HepG2 (cell line): ENCODE results near the gene AARS2. TPM values are rescaled to one million over a fixed set of nuclear protein-coding genes. Genes with fewer than 3 reads are reported as not detected.

Source experiments
- ATAC-seq: fragments of 200-7000 bp; cut with Tn5 transposase; 3 replicates; pipeline ENCODE4 v1.9.1; 2020; ENCODE audit warnings: mild to moderate bottlenecking, moderate library complexity
- BruUV-seq: library from RNA; stranded (reverse); fragments of 400-500 nt; replicated peaks from 2 replicates; lab custom pipeline; 2021; lab: Mats Ljungman, UMichigan
- CTCF ChIA-PET: fragments of 300-600 bp; formaldehyde crosslinking; extraction: SDS; loops from one replicate; lab custom pipeline; 2021; ENCODE audit warnings: low total read pairs, inconsistent platforms, low intra/inter-chr PET ratio; lab: Yijun Ruan, JAX
- POLR2A ChIA-PET: fragments of 350-600 bp; sonication (Branson Sonifier 250); formaldehyde crosslinking; loops from one replicate; lab custom pipeline; 2020; ENCODE audit warnings: antibody characterized with exemption, inconsistent platforms; lab: Yijun Ruan, JAX
- DNase-seq: peaks from one replicate; pipeline ENCODE4 v3.0.0-alpha.2; 2015; ENCODE audit warnings: low spot score
- FAIRE-seq: peaks from 3 replicates; lab custom pipeline; 2011; peaks lifted over from hg19 to GRCh38; lab: Jason Lieb, UNC
- H2AFZ ChIP-seq: one replicate; pipeline ENCODE4 v1.6.1; 2011; ENCODE audit warnings: low read length, inconsistent platforms
- H3K27ac ChIP-seq: fragments of 300-600 bp; 3 replicates; pipeline ENCODE4 v1.8.0; 2011; ENCODE audit warnings: mixed run types, mild to moderate bottlenecking, mixed read lengths, low read length, inconsistent platforms; ENCODE audit not compliant: insufficient read depth; ENCODE audit errors: extremely low read length
- H3K27me3 ChIP-seq, 2 experiments: fragments of 200-600 bp in 1 of 2; 2 replicates in 1 of 2; 3 replicates in 1 of 2; pipeline versions ENCODE4 v1.6.0 to v1.8.0; 2011; ENCODE audit warnings: low read length in 2 of 2, mild to moderate bottlenecking in 2 of 2, moderate library complexity in 2 of 2, inconsistent platforms in 1 of 2; ENCODE audit not compliant: insufficient read depth in 2 of 2, control insufficient read depth in 1 of 2
- H3K36me3 ChIP-seq, 2 experiments: fragments of 200-600 bp in 1 of 2; replicated peaks in 1 of 2; 2 replicates in 1 of 2; 3 replicates in 1 of 2; pipeline versions ENCODE4 v1.5.1 to v1.8.0; 2011; ENCODE audit warnings: low read length in 2 of 2, inconsistent platforms in 1 of 2; ENCODE audit not compliant: insufficient read depth in 2 of 2, control insufficient read depth in 1 of 2
- H3K4me1 ChIP-seq: 2 replicates; pipeline ENCODE4 v1.5.1; 2012; ENCODE audit warnings: low read length, inconsistent platforms; ENCODE audit not compliant: insufficient read depth
- H3K4me2 ChIP-seq: 2 replicates; pipeline ENCODE4 v1.6.0; 2011; ENCODE audit warnings: low read depth, low read length, inconsistent platforms
- H3K4me3 ChIP-seq, 3 experiments: fragments of 200-600 bp in 1 of 3; sonication (generic), shearing (Covaris generic) in 1 of 3; replicated peaks in 1 of 3; 2 replicates each; pipeline ENCODE4 v1.5.1; 2011 to 2016; ENCODE audit warnings: low read length in 3 of 3, inconsistent platforms in 2 of 3, low read depth in 2 of 3, mild to moderate bottlenecking in 2 of 3, control low read depth in 1 of 3, mixed read lengths in 1 of 3; ENCODE audit not compliant: insufficient read depth in 1 of 3
- H3K79me2 ChIP-seq: one replicate; pipeline ENCODE4 v1.6.1; 2011; ENCODE audit warnings: low read length, inconsistent platforms; ENCODE audit not compliant: insufficient read depth
- H3K9ac ChIP-seq: 2 replicates; pipeline ENCODE4 v1.6.0; 2011; ENCODE audit warnings: mild to moderate bottlenecking, low read depth, low read length, inconsistent platforms; ENCODE audit not compliant: insufficient read depth
- H3K9me3 ChIP-seq: 2 replicates; pipeline ENCODE4 v1.5.1; 2012; ENCODE audit warnings: mild to moderate bottlenecking, low read length
- H4K20me1 ChIP-seq: 2 replicates; pipeline ENCODE4 v1.6.0; 2011; ENCODE audit warnings: inconsistent platforms, mild to moderate bottlenecking, low read length, moderate library complexity; ENCODE audit not compliant: insufficient read depth
- ARID4A ChIP-seq: sonication (generic); formaldehyde crosslinking; IDR thresholded peaks from 2 replicates; pipeline ENCODE4 v1.5.0; 2020; ENCODE audit warnings: mild to moderate bottlenecking, missing genetic modification reagents, borderline replicate concordance
- ATF2 ChIP-seq: sonication (generic); formaldehyde crosslinking; IDR thresholded peaks from 2 replicates; pipeline ENCODE4 v1.4.0; 2020; ENCODE audit warnings: missing genetic modification reagents
- ESRRA ChIP-seq: sonication (generic); formaldehyde crosslinking; IDR thresholded peaks from 2 replicates; pipeline ENCODE4 v1.5.1; 2020; ENCODE audit warnings: mild to moderate bottlenecking, low read depth, missing genetic modification reagents
- FOXA3 ChIP-seq: IDR thresholded peaks from 2 replicates; pipeline ENCODE4 v1.6.1; 2016; ENCODE audit warnings: missing genetic modification reagents, missing compliant biosample characterization
- JUND ChIP-seq: sonication (generic); formaldehyde crosslinking; IDR thresholded peaks from 2 replicates; pipeline ENCODE4 v1.8.0; 2022; ENCODE audit warnings: mild to moderate bottlenecking, missing genetic modification reagents
- MTF2 ChIP-seq: sonication (generic); formaldehyde crosslinking; IDR thresholded peaks from 2 replicates; pipeline ENCODE4 v1.5.0; 2020; ENCODE audit warnings: missing genetic modification reagents, borderline replicate concordance
- STAG1 ChIP-seq: sonication (generic); formaldehyde crosslinking; IDR thresholded peaks from 2 replicates; pipeline ENCODE4 v1.4.0; 2020; ENCODE audit warnings: missing genetic modification reagents
- ZBED4 ChIP-seq: sonication (generic); formaldehyde crosslinking; IDR thresholded peaks from 2 replicates; pipeline ENCODE4 v1.4.0; 2020; ENCODE audit warnings: missing genetic modification reagents, borderline replicate concordance
- ZIK1 ChIP-seq: sonication (generic); formaldehyde crosslinking; IDR thresholded peaks from 2 replicates; pipeline ENCODE4 v1.5.0; 2020; ENCODE audit warnings: mild to moderate bottlenecking, low read depth, missing genetic modification reagents, borderline replicate concordance
- WGBS: methylation state at CpG from one replicate; pipeline ENCODE4 v1.1.6; 2017; ENCODE audit warnings: low lambda C conversion rate; 5-methylcytosine and 5-hydroxymethylcytosine counted together
- in situ Hi-C: cut with HindIII; loops from 2 replicates; pipeline ENCODE4 v1.10.0; 2017; ENCODE audit warnings: low pct_unique_long_range_greater_than_20kb; ENCODE audit not compliant: extremely low pct_ligation_motif_present
- intact Hi-C: fragments of 100-400 bp; cut with micrococcal nuclease; formaldehyde crosslinking; loops from one replicate; pipeline ENCODE4 v1.10.0; 2022; ENCODE audit not compliant: unreplicated experiment
- polyA plus RNA-seq, 8 experiments: library from polyadenylated mRNA; depleted of rRNA in 3 of 8; stranded (reverse) in 7 of 8; unstranded in 1 of 8; fragments of >200 nt; fragmentation: Illumina TruSeq in 4 of 8; extraction: Trizol in 4 of 8; gene quantifications; 2 replicates each; pipeline versions ENCODE4 v1.2.1 to v1.2.3, GENCODE V29; 2011 to 2016; ENCODE audit warnings: low read depth in 4 of 8, missing spikeins in 1 of 8, mixed read lengths in 1 of 8; ENCODE audit not compliant: insufficient read depth in 1 of 8
- total RNA-seq, 5 experiments: library from RNA; depleted of rRNA; stranded (reverse); fragments of >200 nt; fragmentation: Illumina TruSeq; extraction: Trizol; gene quantifications; 2 replicates each; pipeline ENCODE4 v1.2.3, GENCODE V29; 2016; ENCODE audit warnings: low read depth in 1 of 5

AARS2 gene
- total and polyA plus RNA-seq, 2 of the 13 experiments (the other 11 are each of a cell fraction or from before 2014, with no cell fraction given) = 7.5 to 24.1 TPM

GRCh38 chr6:44268095-44268628 lies 45.0 kb downstream of the AARS2 start:
- Histone ChIP-seq H3K79me2 (peaks cover 12% of the 10 kb centered on the region), H3K9me3 (no peaks in the 10 kb centered on the region), H3K4me2 (no peak overlapping the region), H3K4me3 (no peak overlapping the region), H3K4me1 (peaks cover 28% of the 10 kb centered on the region), H2AFZ (no peak overlapping the region), H3K36me3 (no peaks in the 10 kb centered on the region), H4K20me1 (no peaks in the 10 kb centered on the region), H3K27ac (no peak overlapping the region), H3K9ac (no peak overlapping the region), H3K27me3 (peaks cover 13 to 43% of the 10 kb centered on the region in 2 experiments; a peak in 4 of 5 replicates)
- FAIRE-seq (peak; percentile 98), DNase-seq (peak; percentile 60), ATAC-seq (peak; percentile 26)
- BruUV-seq = no TSS peak
- in situ Hi-C loops = loop anchor here (5.0 kb wide), 1 partner anchor 44 kb away; the partner anchor contains the start of gene AARS2
- 10% methylated on average over 5 of the region's 5 CpGs for WGBS
- CTCF ChIA-PET = interaction anchor here (2.3 to 4.3 kb wide), 2 partner anchors 36 to 70 kb away, joined by 37 to 65 read pairs; no protein-coding TSS in a partner anchor
- intact Hi-C loops = loop anchor here (1.0 kb wide), 2 partner anchors 36 to 70 kb away; no protein-coding TSS in a partner anchor
- POLR2A ChIA-PET = interaction anchor here (1.0 to 2.0 kb wide), 5 partner anchors 11 to 119 kb away, joined by 3 to 10 read pairs (median 7); partner anchors contain the start of genes CDC5L, HSP90AB1 and SLC35B2
- 0 out of 2 replicates have a peak, but pooled peaks have one; percentile 46 for TF ChIP-seq ZBED4 (CRISPR knock-in tag)
- TF ChIP-seq ESRRA (CRISPR knock-in tag) = 0 out of 2 replicates have a peak, but pooled peaks have one; percentile 14
- no peak for TF ChIP-seq ZIK1 (CRISPR knock-in tag)
- TF ChIP-seq ATF2 = peak; percentile 45; the same call in 1 of the 2 replicates
- TF ChIP-seq JUND (CRISPR knock-in tag) = no peak
- TF ChIP-seq STAG1 (CRISPR knock-in tag) = peak; percentile 93
- TF ChIP-seq FOXA3 = 0 out of 2 replicates have a peak, but pooled peaks have one; percentile 12
- TF ChIP-seq ARID4A (CRISPR knock-in tag) = no peak; the same call in 1 of the 2 replicates
- 0 out of 2 replicates have a peak, but pooled peaks have one; percentile 39 for TF ChIP-seq MTF2 (CRISPR knock-in tag)
